SJCRH30 (cell line): ENCODE data around the gene UBE2V1. TPM values are rescaled to one million over a fixed set of nuclear protein-coding genes. Genes with fewer than 3 reads are reported as not detected.

Experiments used
- DNase-seq, 2 experiments: peaks; one replicate each; pipeline ENCODE4 v3.0.0-alpha.2; 2015 to 2020
- H3K27ac ChIP-seq: fragments of 250-450 bp; sonication (Bioruptor Pico); 2 replicates; pipeline ENCODE4 v1.5.1; 2020; ENCODE audit warnings: mild to moderate bottlenecking, moderate library complexity
- H3K27me3 ChIP-seq: fragments of 250-450 bp; sonication (Bioruptor Pico); 2 replicates; pipeline ENCODE4 v1.5.1; 2020; ENCODE audit warnings: mild to moderate bottlenecking, moderate library complexity
- H3K36me3 ChIP-seq: fragments of 250-450 bp; sonication (Bioruptor Pico); 2 replicates; pipeline ENCODE4 v1.5.1; 2020; ENCODE audit warnings: mild to moderate bottlenecking, moderate library complexity
- H3K4me1 ChIP-seq: fragments of 250-450 bp; sonication (Bioruptor Pico); 2 replicates; pipeline ENCODE4 v1.5.1; 2020; ENCODE audit warnings: mild to moderate bottlenecking, moderate library complexity
- H3K4me3 ChIP-seq: fragments of 250-450 bp; sonication (Bioruptor Pico); 2 replicates; pipeline ENCODE4 v1.5.1; 2020; ENCODE audit warnings: mild to moderate bottlenecking, moderate library complexity
- H3K9me3 ChIP-seq: fragments of 250-450 bp; sonication (Bioruptor Pico); replicated peaks from 2 replicates; pipeline ENCODE4 v1.5.1; 2020; ENCODE audit warnings: mild to moderate bottlenecking, moderate library complexity
- total RNA-seq: library from RNA; depleted of rRNA; stranded (reverse); fragments of >200 nt; shearing (Covaris generic); gene quantifications from 2 replicates; pipeline ENCODE4 v1.2.3, GENCODE V29; 2014

UBE2V1 gene
- total RNA-seq, 1 experiment from 2014 or later = 249 TPM

DNA sequence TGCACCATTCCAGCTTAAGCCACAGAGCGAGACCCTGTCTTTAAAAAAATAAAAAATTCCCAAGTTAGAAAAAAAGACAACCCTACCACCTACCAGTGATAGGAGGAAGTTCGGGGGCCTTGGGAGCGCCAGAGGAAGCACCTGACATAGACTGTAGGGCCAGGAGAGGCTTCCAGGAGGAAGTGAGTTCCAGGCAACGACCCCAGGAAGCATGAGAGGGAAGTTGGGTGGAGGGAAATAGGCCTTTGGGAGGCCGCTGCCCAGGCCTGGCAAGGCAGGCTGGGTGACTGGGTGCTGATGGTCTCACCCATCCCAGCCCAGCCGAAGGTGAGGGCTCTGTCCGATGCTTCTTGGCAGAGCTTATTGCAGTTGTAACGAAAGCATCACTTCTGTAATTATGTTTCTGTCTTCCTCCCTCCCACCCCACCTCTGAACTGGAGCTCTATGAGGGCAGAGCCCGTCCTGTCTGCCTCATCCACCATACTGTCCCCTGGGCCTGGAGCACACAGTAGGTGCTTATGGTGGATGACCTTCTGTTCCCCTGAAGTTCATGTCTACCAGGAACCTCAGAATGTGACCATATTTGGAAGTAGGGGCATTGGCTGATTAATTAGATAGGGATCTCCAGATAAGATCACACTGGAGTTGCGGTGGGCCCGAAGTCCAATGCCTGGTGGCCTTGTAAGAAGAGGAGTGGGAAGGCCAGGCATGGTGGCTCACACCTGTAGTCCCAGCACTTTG, 54.1 kb downstream of the UBE2V1 start:
- no peaks in the 10 kb centered on the region for H3K9me3 ChIP-seq
- peaks cover 16% of the 10 kb centered on the region; the same call in 1 of the 2 replicates for H3K4me1 ChIP-seq
- no peak for DNase-seq
- no peak overlapping the region for H3K27ac ChIP-seq
- no peak overlapping the region for H3K4me3 ChIP-seq
- no peaks in the 10 kb centered on the region for H3K27me3 ChIP-seq
- no peaks in the 10 kb centered on the region for H3K36me3 ChIP-seq

DNA sequence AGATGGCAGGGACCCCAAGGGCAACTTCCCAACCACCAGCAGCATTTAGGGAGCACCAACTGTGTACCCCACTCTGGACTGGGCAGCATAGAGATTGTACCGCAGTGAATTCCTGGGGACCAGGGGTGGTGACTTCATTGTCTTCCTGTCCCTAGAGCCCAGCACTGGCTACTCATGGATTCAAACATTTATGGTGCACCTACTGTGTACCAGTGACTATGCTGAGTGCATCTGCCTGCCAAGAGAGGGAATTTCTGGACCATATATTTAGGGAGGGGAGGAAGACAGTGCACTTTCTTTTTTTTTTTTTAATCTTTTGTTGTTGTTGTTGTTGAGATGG, 55.3 kb downstream of the UBE2V1 start:
- DNase-seq = no peak
- Histone ChIP-seq H3K9me3 (no peaks in the 10 kb centered on the region), H3K36me3 (no peaks in the 10 kb centered on the region), H3K27me3 (no peaks in the 10 kb centered on the region), H3K4me3 (no peak overlapping the region), H3K27ac (no peak overlapping the region), H3K4me1 (peaks cover 18% of the 10 kb centered on the region; the same call in 1 of the 2 replicates)

DNA sequence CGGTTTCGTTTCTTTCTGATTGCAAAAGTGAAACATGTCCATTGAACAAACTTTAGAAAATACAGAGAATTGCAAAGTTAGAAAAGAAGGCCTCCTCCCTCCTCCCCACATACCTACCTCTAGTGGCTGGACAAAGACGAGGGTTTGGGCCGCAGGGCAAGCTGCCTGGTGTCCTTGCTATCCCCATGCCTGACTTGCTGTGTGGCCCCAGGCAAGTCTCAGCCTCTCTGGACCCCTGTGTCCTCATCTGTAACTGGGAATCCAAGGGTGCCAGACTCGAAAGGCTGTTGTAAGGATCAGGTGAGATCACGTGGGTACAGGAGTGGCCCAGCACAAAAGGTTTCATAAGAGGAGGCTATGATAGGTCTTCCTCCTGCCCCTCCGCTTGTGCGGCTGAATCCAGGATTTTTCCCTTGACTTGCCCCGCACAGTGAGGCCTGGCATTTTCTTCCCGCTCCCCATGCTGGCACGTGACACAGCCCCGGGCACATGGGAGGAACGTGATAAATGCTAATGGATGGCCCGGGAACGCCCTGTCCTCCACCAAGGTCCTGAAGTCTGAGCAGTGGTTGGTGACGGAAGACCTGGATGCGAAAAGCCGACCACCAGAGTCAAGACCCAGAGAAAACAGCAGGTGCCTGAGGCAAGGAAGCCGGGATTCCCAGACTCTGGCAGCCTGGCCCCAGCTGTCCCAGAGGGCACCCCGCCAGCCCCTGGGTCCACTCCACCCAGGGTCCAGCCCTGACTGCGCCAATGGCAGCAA, 55.8 kb downstream of the UBE2V1 start:
- Histone ChIP-seq H3K27me3 (no peaks in the 10 kb centered on the region), H3K9me3 (no peaks in the 10 kb centered on the region), H3K27ac (no peak overlapping the region), H3K4me3 (no peak overlapping the region), H3K4me1 (peaks cover 18% of the 10 kb centered on the region; the same call in 1 of the 2 replicates), H3K36me3 (no peaks in the 10 kb centered on the region)
- DNase-seq = peak; percentile 59 to 68

DNA sequence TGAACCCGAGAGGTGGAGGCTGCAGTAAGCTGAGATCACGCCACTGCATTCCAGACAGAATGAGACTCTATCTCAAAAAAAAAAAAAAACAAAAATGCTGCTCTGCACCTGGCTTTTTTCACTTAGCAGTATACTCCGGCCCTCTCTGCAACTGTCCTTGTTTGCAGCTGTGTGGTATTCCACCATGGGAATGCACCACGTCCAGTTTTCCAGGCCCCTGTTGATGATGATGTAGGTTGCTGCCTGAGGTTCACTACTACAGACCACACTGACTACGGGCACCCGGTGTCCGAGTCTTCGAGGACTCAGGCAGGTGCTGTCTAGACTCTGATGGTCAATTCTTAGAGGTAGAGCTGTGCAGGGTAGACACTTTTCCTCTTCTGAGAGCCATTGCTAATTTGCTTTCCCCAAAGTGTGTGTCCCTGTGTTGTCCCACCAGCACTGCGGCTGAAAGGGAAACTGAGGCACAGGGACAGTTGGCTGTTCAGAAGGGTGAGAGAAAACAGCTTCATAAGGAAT, 56.5 kb downstream of the UBE2V1 start:
- no peak overlapping the region for H3K27ac ChIP-seq
- H3K27me3 ChIP-seq = no peaks in the 10 kb centered on the region
- H3K4me3 ChIP-seq = no peak overlapping the region
- H3K9me3 ChIP-seq = no peaks in the 10 kb centered on the region
- no peak for DNase-seq
- peaks cover 18% of the 10 kb centered on the region; the same call in 1 of the 2 replicates for H3K4me1 ChIP-seq
- H3K36me3 ChIP-seq = no peaks in the 10 kb centered on the region

DNA sequence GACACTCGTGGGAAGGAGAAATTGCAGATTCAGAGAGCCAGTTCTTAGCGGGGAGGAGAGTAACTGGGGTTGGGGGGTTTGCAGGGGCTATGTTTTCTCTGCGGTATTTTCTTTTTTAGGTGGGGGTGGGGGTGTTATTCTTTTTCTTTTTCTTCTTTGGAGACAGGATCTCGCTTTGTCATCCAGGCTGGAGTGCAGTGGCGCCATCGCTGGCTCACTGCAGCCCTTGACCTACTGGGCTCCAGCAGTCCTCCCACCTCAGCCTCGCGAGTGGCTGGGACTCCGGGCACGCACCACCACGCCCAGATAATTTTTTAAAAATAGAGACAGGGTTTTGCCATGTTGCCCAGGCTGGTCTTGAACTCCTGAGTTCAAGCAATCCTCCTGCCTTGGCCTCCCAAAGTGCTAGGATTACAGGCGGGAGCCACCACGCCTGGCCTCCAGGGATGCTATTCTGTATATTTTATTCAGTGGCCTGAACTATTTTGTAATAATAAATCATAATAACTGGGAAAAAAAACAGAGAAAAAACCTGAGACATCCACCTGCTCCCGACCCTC, 57.3 kb downstream of the UBE2V1 start:
- Histone ChIP-seq H3K27me3 (no peaks in the 10 kb centered on the region), H3K27ac (peak overlapping the region; percentile 52; the same call in 1 of the 2 replicates), H3K36me3 (no peaks in the 10 kb centered on the region), H3K4me3 (peak overlapping the region; percentile 33), H3K9me3 (no peaks in the 10 kb centered on the region), H3K4me1 (peaks cover 21% of the 10 kb centered on the region; the same call in 1 of the 2 replicates)
- peak in 1 of 2 experiments; percentile 60 for DNase-seq

DNA sequence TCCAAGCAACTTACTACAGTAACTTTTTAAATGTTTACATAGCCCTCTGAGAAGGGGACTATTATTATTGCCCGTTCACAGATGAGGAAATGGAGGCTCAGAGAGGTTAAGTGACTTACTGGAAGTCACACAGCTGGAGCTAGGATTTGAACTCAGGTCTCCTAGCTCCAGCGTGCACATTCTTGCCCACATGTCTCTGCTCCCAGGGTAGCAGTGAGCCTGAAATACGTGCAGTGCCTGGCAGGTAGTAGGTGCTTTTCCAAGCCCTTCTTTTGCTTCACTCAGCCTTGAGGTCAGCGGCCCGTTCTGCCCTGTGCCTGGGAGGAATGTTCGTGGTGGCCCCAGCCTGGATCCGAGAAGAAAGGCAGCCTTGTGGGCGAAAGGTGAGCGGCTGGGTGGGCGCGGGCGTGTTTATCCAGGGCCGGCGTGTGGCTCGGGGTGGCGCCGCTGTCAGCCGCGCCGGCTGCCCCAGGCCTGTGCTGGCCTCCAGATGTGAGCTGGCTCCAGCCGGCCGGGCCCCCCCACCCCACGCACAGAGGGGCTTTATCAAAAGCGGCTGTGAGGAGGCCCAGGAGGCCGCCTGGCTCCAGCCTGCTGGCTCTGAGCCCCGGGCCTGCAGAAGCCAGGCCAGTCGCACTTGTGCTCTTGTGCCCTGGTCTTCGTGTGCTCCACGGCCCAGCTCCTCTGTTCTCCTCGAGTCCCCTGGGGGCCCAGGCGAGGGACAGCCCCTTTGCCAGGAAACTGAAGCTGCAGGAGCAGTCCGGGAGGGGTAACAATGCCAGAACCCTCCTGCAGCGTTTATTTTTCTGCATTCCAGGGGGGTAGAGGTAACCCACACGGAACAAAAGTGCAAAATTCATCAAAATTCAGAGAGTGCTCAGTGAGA, 58.1 kb downstream of the UBE2V1 start:
- no peaks in the 10 kb centered on the region for H3K9me3 ChIP-seq
- H3K27ac ChIP-seq = peak overlapping the region; percentile 52; the same call in 1 of the 2 replicates
- H3K4me1 ChIP-seq = peaks cover 24% of the 10 kb centered on the region; the same call in 1 of the 2 replicates
- H3K27me3 ChIP-seq = no peaks in the 10 kb centered on the region
- DNase-seq = peak; percentile 93 to 97
- H3K4me3 ChIP-seq = peak overlapping the region; percentile 33
- H3K36me3 ChIP-seq = no peaks in the 10 kb centered on the region

DNA sequence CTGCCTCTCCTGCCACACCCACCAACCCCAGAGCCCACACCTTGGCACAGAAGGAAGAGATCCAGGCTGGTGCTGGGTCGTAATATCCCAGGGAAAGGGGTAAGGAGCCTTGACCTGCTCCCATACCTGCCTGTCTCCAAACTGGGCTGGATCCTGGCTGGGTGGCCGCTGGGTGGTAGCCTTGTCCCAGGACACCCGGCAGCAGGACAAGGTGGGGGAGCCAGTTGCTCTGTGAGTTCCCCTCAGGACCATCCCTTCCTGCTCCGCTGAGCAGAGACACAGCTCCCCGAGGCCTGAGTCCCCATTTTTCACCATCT, 58.8 kb downstream of the UBE2V1 start:
- DNase-seq = no peak
- peak overlapping the region; percentile 52; the same call in 1 of the 2 replicates for H3K27ac ChIP-seq
- no peaks in the 10 kb centered on the region for H3K27me3 ChIP-seq
- H3K9me3 ChIP-seq = no peaks in the 10 kb centered on the region
- H3K4me3 ChIP-seq = no peak overlapping the region
- H3K36me3 ChIP-seq = no peaks in the 10 kb centered on the region
- peaks cover 24% of the 10 kb centered on the region; the same call in 1 of the 2 replicates for H3K4me1 ChIP-seq

DNA sequence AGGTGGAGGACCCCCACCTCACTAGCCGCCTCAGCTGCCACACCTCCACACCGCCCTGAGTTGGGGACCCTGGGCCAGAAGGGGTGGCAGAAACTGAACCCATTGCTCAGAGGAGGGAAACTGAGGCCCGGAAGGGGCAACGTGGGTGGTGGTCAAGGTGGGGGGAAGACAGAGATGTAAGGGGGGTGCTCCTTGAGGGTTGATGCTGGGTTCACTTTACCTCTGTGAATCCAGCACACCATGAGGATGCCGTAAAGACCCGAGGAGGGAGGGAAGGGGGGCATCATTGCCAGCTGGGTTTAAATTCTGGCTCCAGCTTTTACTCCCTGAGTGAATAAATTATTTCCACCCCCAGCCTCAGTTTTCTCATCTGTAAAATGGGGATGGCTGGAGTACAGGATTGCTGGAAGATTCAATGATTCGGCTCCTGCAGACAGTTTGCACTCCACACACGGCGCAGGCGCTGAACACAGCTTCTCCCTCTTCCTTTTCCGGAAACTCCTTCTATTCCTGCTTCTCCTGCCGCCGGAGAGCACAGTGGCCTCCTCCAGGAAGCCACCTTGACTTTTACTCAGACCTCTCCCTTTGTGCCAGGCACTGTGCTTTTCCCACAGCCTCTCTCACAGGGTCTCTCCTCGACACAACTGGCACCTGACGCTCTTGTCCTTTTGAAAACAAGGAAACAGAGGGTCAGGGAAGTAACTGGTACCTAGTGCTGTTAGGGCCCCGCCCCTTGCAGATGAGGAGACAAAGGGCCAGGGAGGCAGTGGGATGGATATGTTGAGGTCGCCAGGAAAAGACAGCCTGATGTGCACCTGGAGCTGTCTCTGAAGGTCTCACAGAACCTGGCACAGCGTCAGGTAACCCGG, 59.4 kb downstream of the UBE2V1 start:
- no peak for DNase-seq
- Histone ChIP-seq H3K9me3 (no peaks in the 10 kb centered on the region), H3K27ac (no peak overlapping the region; the same call in 1 of the 2 replicates), H3K4me3 (peak overlapping the region; percentile 6), H3K36me3 (no peaks in the 10 kb centered on the region), H3K27me3 (no peaks in the 10 kb centered on the region), H3K4me1 (peaks cover 28% of the 10 kb centered on the region)

DNA sequence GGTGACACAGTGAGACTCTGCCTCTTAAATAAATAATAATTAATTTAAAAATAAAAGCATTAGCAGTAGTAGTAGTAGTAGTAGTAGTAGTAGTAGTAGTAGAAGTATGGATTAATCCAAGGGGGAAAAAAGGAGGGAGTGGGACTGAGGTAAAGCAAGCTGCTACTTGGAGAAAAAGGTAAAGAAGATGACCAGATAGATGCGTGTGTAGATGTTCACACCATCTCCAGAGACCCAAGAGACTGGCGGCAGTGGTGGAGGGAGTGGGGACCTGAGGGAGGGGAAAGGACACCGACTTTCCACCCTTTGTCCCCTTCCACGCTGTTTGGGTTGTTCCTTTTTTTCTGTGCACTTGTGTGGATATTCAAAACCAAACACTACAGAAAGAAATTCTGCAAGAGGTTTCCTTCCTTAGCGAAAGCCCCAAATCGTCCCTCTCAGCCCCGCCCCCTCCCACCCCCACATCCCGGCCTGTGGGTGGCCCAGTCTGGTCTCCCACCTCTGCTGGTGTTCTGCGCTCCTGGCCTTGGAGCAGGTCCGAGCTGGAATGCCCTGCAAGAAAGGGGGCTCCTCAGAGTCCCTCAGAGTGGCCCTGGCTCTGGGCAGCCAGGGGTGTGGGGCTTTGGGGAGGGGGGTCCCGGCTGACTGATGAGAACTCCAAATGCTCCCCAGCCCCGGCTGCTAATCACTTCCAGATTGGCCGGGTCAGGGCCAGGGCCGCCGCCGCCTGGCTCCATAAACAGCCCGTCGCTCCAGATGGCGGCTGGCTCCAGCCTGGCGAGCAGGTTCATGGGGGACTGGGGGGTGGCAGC, 60.2 kb downstream of the UBE2V1 start:
- peak; percentile 74 to 80 for DNase-seq
- Histone ChIP-seq H3K9me3 (no peaks in the 10 kb centered on the region), H3K27ac (peak overlapping the region; percentile 29; the same call in 1 of the 2 replicates), H3K36me3 (no peaks in the 10 kb centered on the region), H3K4me1 (peaks cover 34% of the 10 kb centered on the region), H3K27me3 (no peaks in the 10 kb centered on the region), H3K4me3 (peak overlapping the region; percentile 6)

DNA sequence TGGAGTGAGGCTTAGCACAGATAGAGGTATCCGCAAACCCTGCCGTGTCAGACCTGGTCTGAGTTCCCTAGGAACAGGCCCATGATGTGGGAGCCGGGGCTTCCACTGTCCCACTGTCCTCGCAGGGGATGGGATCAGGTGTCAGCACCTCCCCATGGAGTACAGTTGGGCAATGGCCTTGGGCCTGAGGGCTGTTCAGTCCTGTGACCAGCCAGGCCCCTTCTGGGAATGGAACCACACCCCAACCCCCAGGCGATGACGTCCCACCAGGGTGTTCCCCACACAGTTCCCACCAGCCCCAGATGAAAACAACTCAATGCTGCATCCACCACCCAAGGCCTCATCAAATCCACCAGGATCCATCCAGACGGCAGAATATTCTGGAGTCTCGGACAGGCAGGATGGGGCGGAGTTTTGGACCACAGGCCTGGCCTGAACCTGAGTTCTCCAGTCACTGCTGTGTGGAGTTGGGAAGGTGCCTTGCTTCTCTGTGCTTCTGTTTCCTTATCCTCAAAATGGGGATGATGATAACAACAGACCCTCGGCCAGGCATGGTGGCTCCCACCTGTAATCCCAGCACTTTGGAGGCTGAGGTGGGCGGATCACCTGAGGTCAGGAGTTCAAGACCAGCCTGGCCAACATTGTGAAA, 62.2 kb downstream of the UBE2V1 start:
- no peak overlapping the region for H3K27ac ChIP-seq
- H3K4me3 ChIP-seq = no peak overlapping the region
- peak; percentile 70 to 74 for DNase-seq
- no peaks in the 10 kb centered on the region; the same call in 1 of the 2 replicates for H3K9me3 ChIP-seq
- H3K36me3 ChIP-seq = no peaks in the 10 kb centered on the region
- peaks cover 41% of the 10 kb centered on the region for H3K4me1 ChIP-seq
- H3K27me3 ChIP-seq = no peaks in the 10 kb centered on the region

DNA sequence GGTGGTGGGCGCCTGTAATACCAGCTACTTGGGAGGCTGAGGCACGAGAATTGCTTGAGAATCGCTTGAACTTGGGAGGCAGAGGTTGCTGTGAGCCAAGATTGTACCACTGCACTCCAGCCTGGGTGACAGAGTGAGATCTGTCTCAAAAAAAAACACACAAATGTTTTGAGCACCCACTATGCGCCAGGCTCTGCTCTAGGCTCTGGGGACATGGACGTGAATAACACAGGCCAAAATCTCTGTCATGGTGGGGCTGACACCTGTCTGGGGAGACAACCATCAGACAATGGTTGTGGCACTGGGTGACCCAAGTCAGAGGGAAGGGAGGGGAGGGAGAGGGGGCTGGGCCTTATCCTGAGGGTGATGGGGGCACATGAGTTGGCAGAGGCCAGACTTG, 62.7 kb downstream of the UBE2V1 start:
- DNase-seq = no peak
- Histone ChIP-seq H3K4me1 (peaks cover 37% of the 10 kb centered on the region), H3K27me3 (no peaks in the 10 kb centered on the region), H3K4me3 (no peak overlapping the region), H3K27ac (no peak overlapping the region), H3K36me3 (no peaks in the 10 kb centered on the region), H3K9me3 (no peaks in the 10 kb centered on the region; the same call in 1 of the 2 replicates)

DNA sequence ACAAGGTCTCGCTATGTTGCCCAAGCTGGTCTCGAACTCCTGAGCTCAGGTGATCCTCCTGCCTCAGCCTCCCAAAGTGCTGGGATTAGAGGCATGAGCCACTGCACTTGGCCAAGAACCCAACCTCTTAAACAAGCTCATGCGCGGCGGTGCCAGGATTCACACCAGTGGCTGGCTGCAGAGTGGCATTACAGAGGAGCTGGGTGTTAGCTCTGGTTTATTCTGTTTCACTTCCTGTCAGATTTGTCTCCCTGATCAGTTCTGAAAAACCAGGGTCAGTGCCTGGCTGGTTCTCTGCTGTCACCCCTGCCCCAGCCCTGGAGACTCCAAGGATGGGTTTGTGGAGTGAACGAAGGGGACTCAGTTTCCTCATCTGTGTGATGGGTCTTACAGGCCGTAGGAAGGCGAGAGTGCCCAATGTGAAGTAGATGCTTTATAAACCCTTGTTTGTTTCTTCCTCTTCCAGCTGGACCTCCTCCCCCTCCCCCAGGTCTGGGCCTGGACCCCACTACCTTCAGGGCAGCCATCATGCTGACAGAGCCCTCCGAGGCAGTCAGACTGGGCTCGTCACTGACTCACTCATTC, 63.4 kb downstream of the UBE2V1 start:
- Histone ChIP-seq H3K9me3 (no peaks in the 10 kb centered on the region; the same call in 1 of the 2 replicates), H3K4me3 (no peak overlapping the region), H3K27ac (no peak overlapping the region), H3K27me3 (no peaks in the 10 kb centered on the region), H3K4me1 (peaks cover 34% of the 10 kb centered on the region), H3K36me3 (no peaks in the 10 kb centered on the region)
- peak in 1 of 2 experiments; percentile 21 for DNase-seq
